ENCODE results near the gene VASP.

- TF ChIP-seq CTCF (IDR thresholded peaks at IDR 0.05) = no peak
- no peak for TF ChIP-seq POLR2A (IDR thresholded peaks at IDR 0.05)
Measured at GRCh38 chr19:45527731-45528130, 20.5 kb downstream of the VASP start.

All from heart left ventricle (tissue), 13 donors.